H1 (cell line): Measurements from ENCODE around the gene SCNN1A. TPM values are rescaled to one million over a fixed set of nuclear protein-coding genes. Genes with fewer than 3 reads are reported as not detected.
A peak's percentile ranks its signal among the peaks of the same experiment; 100 is the strongest.

Source experiments
- CTCF ChIA-PET: fragments of 300-600 bp; sonication (Branson Sonifier 250); formaldehyde crosslinking; loops from one replicate; lab custom pipeline; 2021; ENCODE audit not compliant: partially characterized antibody; lab: Charles Lee
- POLR2A ChIA-PET: fragments of 300-600 bp; sonication (Branson Sonifier 250); formaldehyde crosslinking; loops from one replicate; lab custom pipeline; 2021; ENCODE audit warnings: inconsistent platforms; ENCODE audit not compliant: partially characterized antibody; lab: Charles Lee
- DNase-seq, 2 experiments: peaks; one replicate each; pipeline versions ENCODE4 v3.0.0 to v3.0.0-alpha.2; 2010 to 2022; ENCODE audit warnings: low spot score in 2 of 2, low read depth in 1 of 2, mixed read lengths in 1 of 2
- FAIRE-seq: peaks from 2 replicates; lab custom pipeline; 2011; peaks lifted over from hg19 to GRCh38; lab: Jason Lieb, UNC
- H2AFZ ChIP-seq: 2 replicates; pipeline ENCODE4 v1.8.1; 2012; ENCODE audit warnings: low read length, inconsistent platforms
- H2AK5ac ChIP-seq: 2 replicates; pipeline ENCODE4 v1.6.1; 2013; ENCODE audit warnings: low read depth, low read length
- H2BK120ac ChIP-seq: replicated peaks from 2 replicates; pipeline ENCODE3; 2013; ENCODE audit warnings: low read depth, low read length, inconsistent platforms
- H2BK12ac ChIP-seq: 2 replicates; pipeline ENCODE4 v1.6.1; 2013; ENCODE audit warnings: low read depth, low read length
- H2BK15ac ChIP-seq: 2 replicates; pipeline ENCODE4 v1.6.1; 2013; ENCODE audit warnings: low read length
- H2BK20ac ChIP-seq: 2 replicates; pipeline ENCODE4 v1.6.1; 2013; ENCODE audit warnings: low read length
- H2BK5ac ChIP-seq: 2 replicates; pipeline ENCODE4 v1.6.1; 2013; ENCODE audit warnings: low read depth, low read length
- H3K14ac ChIP-seq: 2 replicates; pipeline ENCODE4 v1.6.1; 2013; ENCODE audit warnings: inconsistent platforms; ENCODE audit not compliant: insufficient read length
- H3K18ac ChIP-seq: 2 replicates; pipeline ENCODE4 v1.6.1; 2013; ENCODE audit warnings: low read length; ENCODE audit errors: extremely low read depth
- H3K23ac ChIP-seq: 2 replicates; pipeline ENCODE4 v1.6.1; 2013; ENCODE audit warnings: inconsistent platforms; ENCODE audit not compliant: insufficient read length
- H3K23me2 ChIP-seq: 2 replicates; pipeline ENCODE4 v1.6.1; 2013; ENCODE audit warnings: low read depth, low read length
- H3K27ac ChIP-seq: 2 replicates; pipeline ENCODE4 v1.6.1; 2011; ENCODE audit warnings: low read depth, low read length, inconsistent platforms
- H3K27me3 ChIP-seq, 4 experiments: replicated peaks in 1 of 4; 1 replicate in 1 of 4; 2 replicates in 3 of 4; pipeline versions ENCODE4 v1.6.1 to v1.8.1; 2011 to 2013; ENCODE audit warnings: low read length in 3 of 4, mild to moderate bottlenecking in 3 of 4, inconsistent platforms in 2 of 4, mixed read lengths in 2 of 4, moderate library complexity in 1 of 4; ENCODE audit not compliant: control insufficient read depth in 3 of 4, insufficient read depth in 3 of 4; ENCODE audit errors: extremely low read depth in 1 of 4
- H3K36me3 ChIP-seq, 4 experiments: 2 replicates each; pipeline versions ENCODE4 v1.6.1 to v1.8.1; 2011 to 2013; ENCODE audit warnings: mild to moderate bottlenecking in 4 of 4, low read length in 3 of 4, moderate library complexity in 2 of 4, control low read depth in 1 of 4, inconsistent platforms in 1 of 4; ENCODE audit not compliant: insufficient read depth in 4 of 4, control insufficient read depth in 2 of 4
- H3K4ac ChIP-seq: replicated peaks from 2 replicates; pipeline ENCODE3; 2013; ENCODE audit warnings: low read length, low read depth, mixed read lengths, inconsistent platforms; ENCODE audit not compliant: insufficient read length
- H3K4me1 ChIP-seq, 4 experiments: replicated peaks in 1 of 4; 1 replicate in 1 of 4; 2 replicates in 3 of 4; pipeline versions ENCODE4 v1.6.1 to v1.8.1; 2011 to 2013; ENCODE audit warnings: low read length in 3 of 4, inconsistent platforms in 2 of 4, mixed read lengths in 1 of 4; ENCODE audit not compliant: insufficient read depth in 4 of 4, control insufficient read depth in 3 of 4
- H3K4me2 ChIP-seq, 2 experiments: 2 replicates each; pipeline versions ENCODE4 v1.6.1 to v1.8.1; 2011 to 2013; ENCODE audit warnings: low read depth in 2 of 2, low read length in 2 of 2, control low read depth in 1 of 2, inconsistent platforms in 1 of 2, mild to moderate bottlenecking in 1 of 2; ENCODE audit not compliant: insufficient read depth in 1 of 2
- H3K4me3 ChIP-seq, 4 experiments: fragments of 200-600, 300-600 bp in 1 of 4; sonication (generic), shearing (Covaris generic), sonication (Bioruptor Twin) in 1 of 4; 2 replicates each; pipeline versions ENCODE4 v1.5.1 to v1.8.1; 2011 to 2016; ENCODE audit warnings: low read length in 4 of 4, low read depth in 3 of 4, control low read depth in 2 of 4, inconsistent platforms in 2 of 4, mild to moderate bottlenecking in 2 of 4, mixed read lengths in 1 of 4, moderate library complexity in 1 of 4; ENCODE audit not compliant: insufficient read depth in 2 of 4; ENCODE audit errors: extremely low read depth in 1 of 4
- H3K56ac ChIP-seq: replicated peaks from 2 replicates; pipeline ENCODE3; 2013; ENCODE audit warnings: low read depth, mild to moderate bottlenecking, mixed read lengths, low read length, inconsistent platforms; ENCODE audit not compliant: insufficient read length
- H3K79me1 ChIP-seq: 2 replicates; pipeline ENCODE4 v1.6.1; 2013; ENCODE audit warnings: low read depth, low read length, control low read depth
- H3K79me2 ChIP-seq, 2 experiments: 2 replicates each; pipeline versions ENCODE4 v1.6.1 to v1.8.1; 2012 to 2013; ENCODE audit warnings: low read length in 2 of 2, mild to moderate bottlenecking in 2 of 2, inconsistent platforms in 1 of 2; ENCODE audit not compliant: insufficient read depth in 2 of 2, control insufficient read depth in 1 of 2
- H3K9ac ChIP-seq, 4 experiments: replicated peaks in 1 of 4; 1 replicate in 1 of 4; 2 replicates in 3 of 4; pipeline versions ENCODE4 v1.6.1 to v1.8.1; 2011 to 2013; ENCODE audit warnings: low read depth in 3 of 4, low read length in 3 of 4, control low read depth in 2 of 4, mild to moderate bottlenecking in 2 of 4, moderate library complexity in 2 of 4, inconsistent platforms in 1 of 4; ENCODE audit errors: extremely low read depth in 1 of 4
- H3K9me3 ChIP-seq, 2 experiments: 2 replicates each; pipeline versions ENCODE4 v1.6.1 to v1.8.1; 2012 to 2013; ENCODE audit warnings: mild to moderate bottlenecking in 2 of 2, moderate library complexity in 2 of 2, control low read depth in 1 of 2, inconsistent platforms in 1 of 2, low read depth in 1 of 2, low read length in 1 of 2, mixed read lengths in 1 of 2; ENCODE audit not compliant: insufficient read depth in 2 of 2
- H4K20me1 ChIP-seq, 2 experiments: replicated peaks in 1 of 2; 2 replicates each; pipeline versions ENCODE3 to v1.8.1; 2011 to 2013; ENCODE audit warnings: inconsistent platforms in 2 of 2, low read length in 2 of 2, mild to moderate bottlenecking in 1 of 2; ENCODE audit not compliant: insufficient read depth in 2 of 2, control insufficient read depth in 1 of 2
- H4K5ac ChIP-seq: 2 replicates; pipeline ENCODE4 v1.6.1; 2013; ENCODE audit warnings: low read length, low read depth, mixed read lengths, inconsistent platforms; ENCODE audit not compliant: insufficient read length
- H4K8ac ChIP-seq: 2 replicates; pipeline ENCODE4 v1.8.0; 2013; ENCODE audit warnings: mild to moderate bottlenecking, moderate library complexity, low read length, inconsistent platforms; ENCODE audit not compliant: insufficient read depth; ENCODE audit errors: extremely low read depth
- H4K91ac ChIP-seq: replicated peaks from 2 replicates; pipeline ENCODE3; 2013; ENCODE audit warnings: low read length, mixed read lengths, inconsistent platforms; ENCODE audit not compliant: insufficient read length
- POU5F1 ChIP-seq: IDR thresholded peaks from 2 replicates; pipeline ENCODE4 v1.6.1; 2011; ENCODE audit warnings: low read depth, mild to moderate bottlenecking, low read length, moderate library complexity
- TAF7 ChIP-seq: optimal IDR thresholded peaks from 2 replicates; pipeline ENCODE3; 2011; ENCODE audit warnings: low read depth, mild to moderate bottlenecking, inconsistent platforms, low read length, moderate library complexity, borderline replicate concordance
- WGBS, 2 experiments: shearing (Covaris generic) in 1 of 2; methylation state at CpG; one replicate each; pipeline versions ENCODE4 v1.1.6 to v1.1.7; 2013 to 2015; ENCODE audit warnings: low lambda C conversion rate in 2 of 2, mixed read lengths in 2 of 2, inconsistent platforms in 1 of 2, low coverage in 1 of 2, missing lambda C conversion rate in 1 of 2; ENCODE audit not compliant: insufficient replicate concordance in 2 of 2, insufficient coverage in 1 of 2, insufficient read length in 1 of 2; ENCODE audit errors: extremely low coverage in 1 of 2, missing lambda C conversion rate in 1 of 2; 5-methylcytosine and 5-hydroxymethylcytosine counted together
- polyA plus RNA-seq, 7 experiments: library from polyadenylated mRNA; depleted of rRNA in 3 of 7; stranded (reverse) in 5 of 7; unstranded in 2 of 7; fragments of >200 nt in 5 of 7; fragments of 200-250 nt in 2 of 7; gene quantifications; 1 replicate in 5 of 7; 2 replicates in 1 of 7; 4 replicates in 1 of 7; pipeline versions ENCODE4 v1.2.1 to v1.2.3, GENCODE V29; 2011 to 2013; ENCODE audit warnings: missing spikeins in 2 of 7, mixed read lengths in 2 of 7
- total RNA-seq: library from RNA; stranded (reverse); fragmentation: NEBNext Ultra II Directional; extraction: Animal tissue kit (Norgen Biotek cat#: 25700); gene quantifications from 2 replicates; pipeline ENCODE4 v1.2.1, GENCODE V29; 2021

Gene SCNN1A
- total and polyA plus RNA-seq, 2 of the 8 experiments (the other 6 are each of a cell fraction or from before 2014, with no cell fraction given), result 85.5 to 156 TPM

DNA sequence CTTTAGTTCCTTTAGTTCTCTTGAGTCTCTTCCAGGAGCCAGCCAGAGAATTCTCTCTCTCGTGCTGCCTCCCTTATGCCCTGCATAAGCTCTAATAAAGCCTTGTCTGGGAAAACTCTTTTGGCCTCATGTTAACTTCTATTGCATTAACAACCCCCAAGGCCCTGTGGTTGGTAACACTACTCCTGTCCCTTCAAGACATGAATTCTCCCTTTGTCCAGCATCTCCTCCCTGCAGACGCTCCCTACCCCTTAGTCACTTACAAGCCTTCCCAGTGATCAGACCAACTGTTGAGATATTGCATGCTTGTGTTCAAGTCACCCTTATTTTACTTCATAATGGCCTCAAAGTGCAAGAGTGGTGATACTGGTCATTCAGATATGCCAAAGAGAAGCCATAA is 20.7 kb upstream of the SCNN1A start:
- Histone ChIP-seq H3K79me1 (no peaks in the 10 kb centered on the region), H3K4me1 (peaks cover 0 to 4% (median 3%) of the 10 kb centered on the region in 4 experiments; a peak in 4 of 7 replicates), H3K4ac (no peak overlapping the region), H2BK20ac (no peak overlapping the region), H3K9ac (no peak overlapping the region), H3K18ac (no peak overlapping the region), H3K4me2 (no peak overlapping the region), H3K14ac (no peak overlapping the region), H3K9me3 (no peaks in the 10 kb centered on the region), H3K27me3 (no peaks in the 10 kb centered on the region), H4K5ac (no peak overlapping the region), H2BK5ac (no peak overlapping the region), H4K8ac (no peak overlapping the region), H2BK15ac (no peak overlapping the region), H4K91ac (no peak overlapping the region), H2BK12ac (no peak overlapping the region), H3K4me3 (no peak overlapping the region), H3K56ac (no peak overlapping the region), H3K23ac (no peak overlapping the region), H3K23me2 (no peaks in the 10 kb centered on the region), H4K20me1 (no peaks in the 10 kb centered on the region), H2BK120ac (no peak overlapping the region), H2AK5ac (no peak overlapping the region), H3K27ac (no peak overlapping the region), H2AFZ (no peak overlapping the region), H3K79me2 (no peaks in the 10 kb centered on the region), H3K36me3 (no peaks in the 10 kb centered on the region)
- FAIRE-seq (no peak), DNase-seq (no peak)
- TF ChIP-seq TAF7 (no peak), POU5F1 (0 out of 2 replicates have a peak, but pooled peaks have one; percentile 53)
- WGBS, 2 experiments, result 75% methylated on average over 2 of the region's 2 CpGs; no CpG with 5 or more reads in 1 of the 2 experiments
- ChIA-PET CTCF (interaction anchor here (1.3 kb wide), 1 partner anchor 21 kb away, joined by 4 read pairs; the partner anchor contains the start of gene SCNN1A), POLR2A (interaction anchor here (2.3 kb wide), 1 partner anchor 21 kb away, joined by 10 read pairs; the partner anchor contains the start of gene SCNN1A)
